Endothelial cell of umbilical vein (primary cell): ENCODE data around the gene ZNF446. TPM values are rescaled to one million over a fixed set of nuclear protein-coding genes. Genes with fewer than 3 reads are reported as not detected.

ENCODE experiments used
- BruUV-seq: library from RNA; stranded (reverse); fragments of 400-500 nt; replicated peaks from 2 replicates; lab custom pipeline; 2021; lab: Mats Ljungman, UMichigan
- CTCF ChIA-PET: fragments of 300-600, 350-600 bp; sonication (Branson Sonifier 250); formaldehyde crosslinking; loops from one replicate; lab custom pipeline; 2021; ENCODE audit warnings: antibody characterized with exemption, inconsistent platforms; lab: Charles Lee
- POLR2A ChIA-PET: fragments of 300-600, 350-600 bp; sonication (Branson Sonifier 250); formaldehyde crosslinking; loops from one replicate; lab custom pipeline; 2021; ENCODE audit warnings: antibody characterized with exemption, inconsistent platforms; lab: Charles Lee
- DNase-seq: peaks from one replicate; pipeline ENCODE4 v3.0.0-alpha.2; 2011; ENCODE audit warnings: low read depth, low spot score
- FAIRE-seq: peaks from 2 replicates; lab custom pipeline; 2011; peaks lifted over from hg19 to GRCh38; lab: Jason Lieb, UNC
- H2AFZ ChIP-seq: 2 replicates; pipeline ENCODE4 v1.6.0; 2012; ENCODE audit warnings: low read depth, low read length, control low read depth, inconsistent platforms
- H3K27ac ChIP-seq: 2 replicates; pipeline ENCODE4 v1.5.1; 2011; ENCODE audit warnings: low read depth, mild to moderate bottlenecking, control low read depth, low read length, moderate library complexity; ENCODE audit not compliant: insufficient read depth
- H3K27me3 ChIP-seq, 2 experiments: 2 replicates each; pipeline versions ENCODE4 v1.6.0 to v1.6.1; 2011; ENCODE audit warnings: low read length in 2 of 2, mixed read lengths in 1 of 2; ENCODE audit not compliant: control insufficient read depth in 2 of 2, insufficient read depth in 2 of 2
- H3K36me3 ChIP-seq, 2 experiments: 2 replicates in 1 of 2; 3 replicates in 1 of 2; pipeline ENCODE4 v1.5.1; 2011; ENCODE audit warnings: low read length in 2 of 2, mild to moderate bottlenecking in 1 of 2, moderate library complexity in 1 of 2; ENCODE audit not compliant: control insufficient read depth in 2 of 2, insufficient read depth in 2 of 2; ENCODE audit errors: extremely low read depth in 1 of 2
- H3K4me1 ChIP-seq: 3 replicates; pipeline ENCODE4 v1.5.1; 2011; ENCODE audit warnings: mild to moderate bottlenecking, low read length; ENCODE audit not compliant: control insufficient read depth, insufficient read depth; ENCODE audit errors: extremely low read depth
- H3K4me2 ChIP-seq: 2 replicates; pipeline ENCODE4 v1.6.1; 2011; ENCODE audit warnings: low read length, control low read depth, mixed read lengths; ENCODE audit not compliant: insufficient read depth
- H3K4me3 ChIP-seq, 3 experiments: fragments of 200-600 bp in 1 of 3; sonication (generic), shearing (Covaris generic) in 1 of 3; replicated peaks in 1 of 3; 2 replicates each; pipeline ENCODE4 v1.5.1; 2011 to 2016; ENCODE audit warnings: control low read depth in 3 of 3, low read length in 3 of 3, mild to moderate bottlenecking in 2 of 3, inconsistent platforms in 1 of 3, low read depth in 1 of 3, moderate library complexity in 1 of 3; ENCODE audit not compliant: insufficient read depth in 1 of 3
- H3K79me2 ChIP-seq: 2 replicates; pipeline ENCODE4 v1.6.0; 2012; ENCODE audit warnings: low read length, inconsistent platforms; ENCODE audit not compliant: control insufficient read depth, insufficient read depth
- H3K9ac ChIP-seq: replicated peaks from 2 replicates; pipeline ENCODE3; 2011; ENCODE audit warnings: low read length, control low read depth; ENCODE audit not compliant: insufficient read depth; ENCODE audit errors: extremely low read depth
- H3K9me1 ChIP-seq: replicated peaks from 3 replicates; pipeline ENCODE4 v1.6.0; 2011; ENCODE audit warnings: mild to moderate bottlenecking, low read length; ENCODE audit not compliant: control insufficient read depth, insufficient read depth; ENCODE audit errors: extremely low read depth
- H3K9me3 ChIP-seq: replicated peaks from 2 replicates; pipeline ENCODE4 v1.5.1; 2012; ENCODE audit warnings: low read length, inconsistent platforms; ENCODE audit not compliant: control insufficient read depth, insufficient read depth
- H4K20me1 ChIP-seq: replicated peaks from 2 replicates; pipeline ENCODE3; 2011; ENCODE audit warnings: mild to moderate bottlenecking, low read length; ENCODE audit not compliant: control insufficient read depth, insufficient read depth; ENCODE audit errors: extremely low read depth
- CTCF ChIP-seq, 2 donors: IDR thresholded peaks; 1 replicate in 1 of 2; 2 replicates in 1 of 2; pipeline ENCODE4 v1.5.1; 2011; ENCODE audit warnings: low read length in 2 of 2, mild to moderate bottlenecking in 2 of 2, moderate library complexity in 2 of 2, control low read depth in 1 of 2, inconsistent platforms in 1 of 2, low read depth in 1 of 2; ENCODE audit not compliant: insufficient read depth in 1 of 2; ENCODE audit errors: extremely low read depth in 1 of 2
- EZH2 ChIP-seq: IDR thresholded peaks from 2 replicates; pipeline ENCODE4 v1.6.1; 2012; ENCODE audit warnings: borderline replicate concordance, low read depth, mild to moderate bottlenecking, moderate library complexity, low read length, inconsistent platforms; ENCODE audit not compliant: severe bottlenecking
- FOS ChIP-seq: IDR thresholded peaks from 2 replicates; pipeline ENCODE4 v1.6.1; 2011; ENCODE audit warnings: mild to moderate bottlenecking, low read length, moderate library complexity, borderline replicate concordance; ENCODE audit not compliant: insufficient read depth
- GATA2 ChIP-seq: IDR thresholded peaks from 2 replicates; pipeline ENCODE4 v1.7.0; 2011; ENCODE audit warnings: low read depth, mild to moderate bottlenecking, moderate library complexity, mixed read lengths, low read length; ENCODE audit not compliant: insufficient read length, insufficient read depth
- JUN ChIP-seq: IDR thresholded peaks from 2 replicates; pipeline ENCODE4 v1.6.1; 2011; ENCODE audit warnings: borderline replicate concordance, low read depth; ENCODE audit not compliant: insufficient read length, insufficient read depth
- MYC ChIP-seq: IDR thresholded peaks from one replicate; pipeline ENCODE4 v1.6.1; 2011; ENCODE audit warnings: mild to moderate bottlenecking, low read depth, low read length
- POLR2A ChIP-seq: IDR thresholded peaks from 2 replicates; pipeline ENCODE4 v1.6.1; 2012; ENCODE audit warnings: low read depth, mild to moderate bottlenecking, control low read depth, low read length
- POLR2AphosphoS5 ChIP-seq: IDR thresholded peaks from 2 replicates; pipeline ENCODE4 v1.6.1; 2012; ENCODE audit warnings: low read depth, mild to moderate bottlenecking, control low read depth, low read length, moderate library complexity; ENCODE audit not compliant: insufficient read depth
- dilution Hi-C: fragments of 300-500 bp; cut with MboI; formaldehyde crosslinking; loops from one replicate; pipeline ENCODE4 v1.15.0; 2019; ENCODE audit warnings: low sequenced_read_pairs; ENCODE audit not compliant: extremely low pct_ligation_motif_present
- intact Hi-C: fragments of 100-400 bp; cut with micrococcal nuclease; formaldehyde crosslinking; loops from one replicate; pipeline ENCODE4 v1.10.0; 2022
- polyA plus RNA-seq, 4 experiments: library from polyadenylated mRNA; depleted of rRNA in 3 of 4; stranded (reverse) in 3 of 4; unstranded in 1 of 4; fragments of >200 nt; gene quantifications; 2 replicates each; pipeline versions ENCODE4 v1.2.1 to v1.2.3, GENCODE V29; 2011 to 2012; ENCODE audit warnings: missing spikeins in 1 of 4
- total RNA-seq: library from RNA; stranded (reverse); gene quantifications from 2 replicates; pipeline ENCODE4 v1.2.3, GENCODE V29; 2021
- TF ChIP-seq, protein P1 (sequence below): IDR thresholded peaks from 2 replicates; pipeline ENCODE4 v1.6.1; 2011; ENCODE audit not compliant: insufficient read depth, insufficient read length

Gene ZNF446
- total and polyA plus RNA-seq, 2 donors (not counting 3 experiments of a cell fraction or from before 2014, with no cell fraction given): 7.0 to 8.3 TPM

- no peaks in the 10 kb centered on the region for H4K20me1 ChIP-seq
- DNase-seq (no peak), FAIRE-seq (no peak)
- no peak overlapping the region for H3K4me2 ChIP-seq
- TF ChIP-seq GATA2: no peak
- no peak for TF ChIP-seq EZH2
- no peak for TF ChIP-seq POLR2A
- no peak for TF ChIP-seq FOS
- TF ChIP-seq MYC: no peak
- TF ChIP-seq JUN: no peak
- no peak for TF ChIP-seq POLR2AphosphoS5
- TF ChIP-seq, protein P1, sequence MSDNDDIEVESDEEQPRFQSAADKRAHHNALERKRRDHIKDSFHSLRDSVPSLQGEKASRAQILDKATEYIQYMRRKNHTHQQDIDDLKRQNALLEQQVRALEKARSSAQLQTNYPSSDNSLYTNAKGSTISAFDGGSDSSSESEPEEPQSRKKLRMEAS: no peak
- no peak for TF ChIP-seq CTCF (IDR thresholded peaks at IDR 0.05; ENCODE audit: extremely low read depth in 1 of 2, insufficient read depth in 1 of 2, low read depth in 1 of 2, low read length in 2 of 2)
- dilution Hi-C loops: no loop called here
- intact Hi-C loops: no loop called here
- no peak overlapping the region for H3K4me3 ChIP-seq
- no TSS peak for BruUV-seq
- ChIA-PET CTCF (interaction anchor here (0.7 to 2.7 kb wide), 2 partner anchors 23 to 66 kb away, joined by 3 to 42 read pairs; no protein-coding TSS in a partner anchor), POLR2A (interaction anchor here (0.5 kb wide), 1 partner anchor 9 kb away, joined by 3 read pairs; no protein-coding TSS in a partner anchor)
- H2AFZ ChIP-seq: no peak overlapping the region
- H3K9me1 ChIP-seq: no peaks in the 10 kb centered on the region
- H3K9me3 ChIP-seq: no peaks in the 10 kb centered on the region
- no peak overlapping the region for H3K27ac ChIP-seq
- H3K79me2 ChIP-seq: peaks cover 36% of the 10 kb centered on the region
- H3K9ac ChIP-seq: no peak overlapping the region
- no peaks in the 10 kb centered on the region for H3K27me3 ChIP-seq
- H3K36me3 ChIP-seq: peaks cover 0 to 11% of the 10 kb centered on the region in 2 experiments
- peaks cover 14% of the 10 kb centered on the region for H3K4me1 ChIP-seq
These were observed 39.1 kb downstream of the ZNF446 start for GRCh38 chr19:58515259-58515658.
